HG02840 (cell line): ENCODE data around the gene COX4I1.

Source experiments
- ATAC-seq: cut with Tn5 transposase; IDR thresholded peaks from one replicate; pipeline ENCODE4 v1.9.1; 2021; ENCODE audit warnings: mild to moderate bottlenecking, moderate library complexity, moderate number of reproducible peaks; ENCODE audit not compliant: unreplicated experiment, low FRiP score

COX4I1 gene

DNA sequence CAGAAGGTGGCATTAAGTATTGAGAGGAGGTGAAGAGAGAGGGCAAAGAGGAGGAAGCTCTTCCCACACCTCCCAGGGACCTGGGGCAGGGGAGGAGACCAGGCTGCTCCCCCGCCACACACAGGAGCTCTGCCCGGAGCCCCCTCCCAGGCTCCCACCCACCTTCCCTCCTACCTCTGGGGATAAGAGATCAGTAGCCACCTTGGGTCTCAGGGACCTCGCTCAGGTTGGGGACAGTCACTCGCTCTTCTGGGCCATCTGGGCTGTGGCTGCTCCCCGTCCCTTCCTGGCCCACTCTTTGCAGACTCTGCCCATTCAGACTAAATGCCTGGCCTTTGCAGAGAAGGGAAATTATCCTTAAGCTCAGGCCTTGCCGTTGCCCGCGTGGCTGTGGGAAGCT, 33.7 kb upstream of the COX4I1 start:
- ATAC-seq = no peak

DNA sequence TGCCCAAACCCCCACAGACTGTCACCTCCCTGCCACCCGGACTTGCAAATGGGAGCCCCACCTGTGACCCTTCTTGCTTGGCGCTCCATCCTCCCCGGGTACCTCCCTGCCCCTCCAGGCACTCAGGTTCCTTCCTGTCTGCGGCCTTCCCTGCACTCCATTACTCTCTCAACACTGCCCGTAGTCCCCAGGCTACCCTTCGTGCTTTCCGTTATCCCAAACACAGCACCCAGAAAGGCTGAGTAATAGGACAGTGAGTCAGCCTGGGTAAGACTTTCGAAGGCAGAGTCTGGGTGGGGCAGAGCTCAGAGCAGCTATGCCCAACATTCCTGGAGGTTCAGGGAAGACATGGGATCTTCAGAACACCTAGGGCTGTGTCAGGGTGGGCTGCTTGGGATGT, 32.0 kb upstream of the COX4I1 start:
- no peak for ATAC-seq

DNA sequence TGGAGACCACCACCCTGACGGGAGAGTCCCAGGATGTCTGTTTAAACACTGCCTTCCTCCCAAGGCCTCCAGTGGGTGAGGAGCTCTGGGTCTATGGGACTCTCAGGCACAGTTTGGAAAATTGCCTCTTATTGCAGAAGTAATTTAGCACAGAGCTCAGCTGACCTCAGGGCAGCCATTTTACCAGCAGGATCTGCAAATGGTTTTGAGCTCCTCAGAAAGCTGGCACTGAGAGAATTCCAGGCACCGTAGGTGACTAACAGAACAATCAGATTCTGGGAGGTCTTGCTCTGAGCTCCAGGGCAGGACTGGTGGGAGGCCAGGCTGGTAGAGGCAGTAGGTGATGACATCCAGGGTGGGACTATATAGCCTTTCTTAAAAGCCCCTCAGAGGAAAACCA, 31.3 kb upstream of the COX4I1 start:
- ATAC-seq = no peak

DNA sequence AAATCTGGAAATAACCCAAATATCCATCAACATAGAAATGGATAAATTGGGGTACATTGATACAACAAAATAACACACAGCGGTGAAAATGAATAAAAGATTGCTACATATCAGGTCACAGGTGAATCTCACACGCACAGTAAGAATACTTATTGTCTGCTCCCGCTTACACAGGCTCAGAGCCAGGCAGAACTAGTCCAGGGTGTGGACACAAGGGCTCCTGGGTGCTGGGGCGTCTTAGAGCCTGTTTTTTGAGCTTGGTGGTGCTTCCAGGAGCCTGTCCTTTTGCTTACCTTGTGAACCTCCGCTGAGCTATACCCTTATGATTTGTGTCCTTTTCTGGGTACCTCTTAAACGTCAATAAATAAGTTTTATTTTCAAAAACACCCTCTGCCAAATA, 28.8 kb upstream of the COX4I1 start:
- ATAC-seq = no peak

DNA sequence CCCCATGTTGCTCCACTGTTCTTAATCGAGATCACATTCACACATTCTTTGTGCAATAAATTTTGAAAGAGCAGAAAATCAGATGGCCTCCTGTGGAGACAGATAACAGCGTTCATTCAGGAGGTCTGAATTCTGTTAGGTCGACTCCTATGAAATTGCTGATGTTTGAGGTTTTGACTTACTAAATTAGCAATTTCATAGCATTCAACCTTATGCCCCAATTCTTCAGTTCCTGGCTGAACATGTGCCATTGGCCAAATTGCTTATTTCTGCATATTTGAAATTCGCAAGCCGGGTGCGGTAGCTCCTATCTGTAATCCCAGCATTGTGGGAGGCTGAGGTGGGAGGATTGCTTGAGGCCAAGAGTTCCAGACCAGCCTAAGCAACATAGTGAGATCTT, 26.5 kb upstream of the COX4I1 start:
- no peak for ATAC-seq

DNA sequence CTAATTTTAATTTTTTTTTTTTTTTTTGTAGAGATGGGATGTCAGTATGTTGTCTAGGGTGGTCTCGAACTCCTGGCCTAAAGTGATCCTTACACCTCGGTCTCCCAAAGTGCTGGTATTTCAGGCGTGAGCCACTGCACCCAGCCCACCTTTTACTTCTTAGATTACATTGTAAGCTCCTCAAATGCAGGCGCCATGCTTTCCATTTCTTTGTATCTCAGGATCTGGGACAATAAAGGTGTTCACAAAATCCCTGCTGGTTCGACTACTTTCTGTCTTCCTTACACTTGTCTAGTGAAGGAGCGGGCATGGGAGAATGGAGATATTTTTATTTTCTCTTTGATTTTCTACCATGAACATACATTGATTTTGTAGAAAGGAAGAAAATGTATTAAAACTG, 25.4 kb upstream of the COX4I1 start:
- no peak for ATAC-seq

DNA sequence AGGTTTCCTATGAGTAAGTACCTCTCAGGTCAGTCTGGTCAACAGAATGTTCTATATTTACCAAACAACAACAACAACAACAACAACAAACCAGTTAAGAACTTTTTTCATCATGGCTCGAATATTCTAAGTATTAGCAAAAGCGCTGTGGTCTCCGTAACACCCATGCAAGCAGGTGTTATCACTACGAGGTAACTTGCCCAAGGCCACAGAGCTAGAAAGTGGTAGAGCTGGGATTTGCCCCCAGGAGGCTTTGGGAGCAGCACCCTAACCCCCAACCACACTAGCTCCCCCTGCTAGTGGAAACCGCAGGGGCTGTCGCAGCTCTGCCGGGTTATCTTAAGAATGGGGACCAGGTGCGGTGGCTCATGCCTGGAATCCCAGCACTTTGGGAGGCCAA, 24.7 kb upstream of the COX4I1 start:
- no peak for ATAC-seq

DNA sequence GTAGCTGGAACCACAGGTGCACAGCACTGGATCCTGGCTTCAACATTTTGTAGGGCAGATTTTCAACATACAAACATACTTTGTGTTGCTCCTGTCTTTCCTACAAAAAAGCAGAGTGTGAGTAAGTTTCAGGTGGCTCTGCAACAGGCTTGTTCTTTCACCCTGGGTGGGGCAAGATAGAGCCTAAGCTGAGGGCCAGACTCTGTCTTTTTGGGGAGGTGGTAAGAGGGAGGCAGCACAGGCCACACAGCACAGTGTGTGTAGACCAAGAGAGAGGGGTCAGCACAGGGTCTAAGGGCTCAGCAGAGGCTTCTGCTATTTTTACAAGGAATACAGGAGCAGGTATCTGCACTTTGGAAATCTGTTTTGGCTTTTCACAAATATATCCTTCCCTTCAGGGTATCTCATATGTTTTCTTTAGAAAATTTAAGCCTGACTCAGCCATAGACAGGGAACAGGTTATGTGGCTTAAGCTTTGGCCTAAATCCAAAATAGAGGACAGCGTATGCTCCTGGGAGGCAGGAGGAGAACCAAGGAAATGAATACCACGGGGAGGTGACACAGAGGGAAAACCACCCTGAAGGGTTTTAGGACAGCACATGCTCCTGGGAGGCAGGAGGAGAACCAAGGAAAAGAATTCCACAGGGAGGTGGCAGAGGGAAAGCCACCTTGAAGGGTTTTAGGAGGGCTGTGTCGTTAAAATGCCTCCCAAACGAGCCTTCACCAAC, 21.7 kb upstream of the COX4I1 start:
- ATAC-seq = no peak

DNA sequence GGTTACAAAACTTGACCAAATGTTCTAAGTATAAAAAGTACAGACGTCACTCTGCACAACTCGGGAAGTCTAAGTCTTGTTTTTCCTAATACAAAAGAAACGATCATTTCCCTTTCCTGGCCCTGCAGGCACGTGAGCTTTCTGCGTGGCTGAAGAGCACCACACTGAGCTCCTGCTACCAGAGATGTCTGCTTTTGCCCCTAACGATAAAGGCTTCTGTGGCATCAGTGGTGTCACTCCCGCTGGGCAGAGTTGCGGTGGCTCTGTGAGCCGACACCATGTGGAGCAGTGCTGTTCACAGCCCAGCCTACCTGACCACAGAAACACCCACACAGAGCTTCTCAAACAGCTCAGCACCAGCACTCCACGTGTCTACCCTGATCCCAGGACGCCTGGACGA, 20.6 kb upstream of the COX4I1 start:
- ATAC-seq = no peak

DNA sequence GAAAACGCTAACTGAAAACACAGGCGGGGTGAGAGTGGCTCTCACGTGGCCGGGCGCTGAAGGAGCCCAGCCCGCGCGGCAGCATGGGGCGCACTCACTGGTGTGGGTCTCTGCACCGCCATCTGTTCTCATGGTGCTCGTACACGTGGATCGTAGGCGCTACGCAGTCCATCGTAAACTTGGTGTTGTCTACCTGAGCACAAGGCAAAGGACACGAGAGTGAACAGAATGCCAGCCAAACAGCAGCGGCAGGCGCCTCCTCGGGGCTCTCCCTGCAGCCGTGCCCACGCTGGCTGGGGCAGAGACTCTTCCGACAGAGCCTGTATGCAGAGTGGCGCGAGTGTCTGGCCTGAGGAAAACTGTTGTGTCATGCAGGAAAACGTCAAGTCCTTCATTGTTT, 19.2 kb upstream of the COX4I1 start:
- ATAC-seq = no peak

DNA sequence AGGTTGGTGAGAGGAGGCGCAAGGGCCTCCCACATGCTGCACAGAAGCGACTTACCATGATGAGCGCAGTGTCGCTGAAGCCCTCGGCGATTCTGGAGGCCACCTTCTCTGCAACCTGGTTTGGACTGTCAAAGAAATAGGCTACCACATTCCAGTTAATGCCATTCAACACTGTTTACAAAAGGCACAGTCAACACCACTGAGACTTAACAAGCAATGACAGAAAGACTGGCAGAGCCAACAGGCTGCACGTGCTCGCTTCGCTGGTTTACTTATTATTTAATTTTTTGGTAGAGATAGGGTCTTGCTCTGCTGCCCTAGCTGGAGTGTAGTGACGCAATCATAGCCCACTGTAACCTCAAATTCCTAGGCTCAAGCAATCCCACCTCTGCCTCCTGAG, 18.3 kb upstream of the COX4I1 start:
- no peak for ATAC-seq

DNA sequence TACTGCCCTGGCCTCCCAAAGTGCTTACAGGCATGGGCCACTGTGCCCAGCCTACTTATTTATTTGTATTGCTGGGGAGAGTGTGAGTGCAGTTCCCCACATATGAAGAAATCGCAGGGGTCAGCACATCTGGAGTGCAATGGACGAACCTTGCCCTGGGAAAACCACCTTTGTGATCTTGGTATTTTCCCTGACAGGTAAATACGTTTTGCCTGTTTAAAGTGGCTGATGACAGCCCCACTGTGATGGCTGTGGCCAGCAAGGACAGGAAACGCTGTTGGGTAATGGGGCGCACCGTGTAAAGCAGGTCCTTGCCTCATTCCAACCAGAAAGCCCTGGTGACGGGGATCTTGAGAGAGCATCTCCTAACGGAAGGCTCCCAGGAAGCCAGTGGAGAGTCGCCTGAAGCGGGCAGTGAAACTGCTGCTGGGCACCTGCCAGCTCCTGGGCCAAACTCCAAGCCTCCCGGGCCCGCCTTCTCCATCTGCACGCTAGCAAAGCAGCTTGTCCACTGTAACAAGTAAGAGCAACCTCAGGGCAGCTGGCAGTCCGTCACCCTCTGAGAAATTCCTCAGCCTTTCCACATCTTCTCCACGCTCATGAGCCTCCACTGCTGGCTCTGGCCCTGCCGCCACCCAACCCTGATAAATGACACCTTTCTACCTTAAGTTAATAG, 17.7 kb upstream of the COX4I1 start:
- ATAC-seq = no peak

DNA sequence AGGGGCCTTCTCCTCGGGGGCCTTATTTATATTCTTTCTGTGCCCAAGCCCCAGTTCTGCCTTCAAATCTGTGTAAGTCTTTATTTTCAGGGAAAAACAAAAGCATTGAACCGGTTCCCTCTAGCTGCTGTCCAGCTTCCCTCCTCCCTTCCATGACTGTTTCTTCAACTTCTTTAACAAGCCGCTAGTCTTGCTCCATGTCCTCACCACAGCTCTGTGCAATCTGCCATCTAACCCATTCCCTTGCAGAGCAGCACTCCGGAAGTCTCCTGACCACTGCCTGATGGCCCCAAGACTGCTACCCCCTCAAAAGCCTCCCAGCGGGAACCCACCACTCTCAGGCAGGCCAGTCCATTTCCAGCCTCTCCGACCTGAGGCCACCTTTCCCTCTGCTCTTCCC, 17.0 kb upstream of the COX4I1 start:
- ATAC-seq = no peak

DNA sequence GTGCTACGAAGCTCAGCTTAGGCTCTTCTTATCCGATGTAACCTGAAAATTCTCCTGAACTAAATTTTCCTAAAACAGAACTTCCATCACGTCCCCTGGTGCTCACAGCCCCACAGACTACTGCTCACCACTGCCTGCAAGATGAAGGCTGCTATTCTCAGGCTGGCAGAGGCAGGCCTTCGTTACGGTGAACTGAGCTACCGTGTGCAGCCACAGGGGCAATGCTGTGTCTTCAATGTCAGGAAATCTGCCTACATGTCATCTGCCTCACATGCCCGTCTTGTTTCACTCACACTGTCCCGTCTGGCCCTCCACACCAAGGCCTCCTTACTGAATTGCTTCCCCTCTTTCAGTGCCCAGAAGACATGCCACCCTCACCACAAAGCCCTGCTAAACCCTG, 16.1 kb upstream of the COX4I1 start:
- no peak for ATAC-seq

DNA sequence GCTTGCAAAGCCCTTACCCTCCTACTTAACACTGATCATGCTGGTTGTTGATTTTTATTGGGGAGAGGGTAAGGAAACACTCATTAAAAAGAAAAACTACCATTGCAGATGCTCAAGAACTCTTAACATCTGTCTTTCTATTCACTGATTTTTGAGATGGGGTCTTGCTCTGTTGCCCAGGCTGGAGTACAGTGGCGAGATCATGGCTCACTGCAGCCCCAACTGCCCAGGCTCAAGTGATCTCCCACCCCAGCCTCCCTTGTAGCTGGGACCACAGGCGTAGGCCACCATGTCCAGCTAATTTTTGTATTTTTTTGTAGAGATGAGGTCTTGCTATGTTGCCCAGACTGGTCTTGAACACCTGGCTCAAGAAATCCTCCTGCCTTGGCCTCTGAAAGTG, 14.7 kb upstream of the COX4I1 start:
- ATAC-seq = no peak

DNA sequence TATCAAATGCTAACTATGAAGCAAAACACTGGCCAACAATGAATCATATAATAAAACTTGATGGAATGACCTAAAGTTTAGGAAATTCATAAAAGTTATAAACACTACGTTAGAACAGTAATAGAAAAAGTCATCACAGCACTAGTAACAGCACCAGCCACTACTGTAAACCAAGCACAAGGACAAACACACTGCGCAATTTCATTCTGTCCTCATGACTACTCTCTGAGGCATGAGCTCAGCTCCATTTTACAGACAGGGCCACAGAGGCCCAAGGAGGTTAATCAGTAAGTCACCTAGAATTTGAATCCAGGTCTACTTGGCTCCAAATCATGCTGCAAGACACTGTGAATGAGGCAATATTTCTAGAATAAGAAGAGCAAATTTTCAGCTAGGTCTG, 13.6 kb upstream of the COX4I1 start:
- no peak for ATAC-seq

DNA sequence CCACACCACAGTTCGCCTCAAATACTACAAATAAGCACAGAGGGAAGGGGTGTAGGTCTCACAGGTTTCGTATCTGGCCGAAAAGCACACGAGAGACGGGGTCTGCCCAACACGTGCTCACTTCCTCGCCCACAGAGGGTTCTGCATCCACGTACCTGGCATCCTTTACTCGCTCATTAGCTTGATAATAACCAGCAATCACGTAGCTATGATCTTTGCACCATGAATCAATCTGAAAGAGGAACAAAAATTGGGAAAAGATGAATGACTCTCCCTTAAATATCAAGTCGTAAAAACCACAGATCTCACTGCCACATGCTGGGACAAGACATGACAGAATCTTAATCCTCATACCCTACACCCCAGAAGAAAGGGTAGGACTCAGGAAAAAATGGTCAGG, 10.7 kb upstream of the COX4I1 start:
- ATAC-seq = no peak

DNA sequence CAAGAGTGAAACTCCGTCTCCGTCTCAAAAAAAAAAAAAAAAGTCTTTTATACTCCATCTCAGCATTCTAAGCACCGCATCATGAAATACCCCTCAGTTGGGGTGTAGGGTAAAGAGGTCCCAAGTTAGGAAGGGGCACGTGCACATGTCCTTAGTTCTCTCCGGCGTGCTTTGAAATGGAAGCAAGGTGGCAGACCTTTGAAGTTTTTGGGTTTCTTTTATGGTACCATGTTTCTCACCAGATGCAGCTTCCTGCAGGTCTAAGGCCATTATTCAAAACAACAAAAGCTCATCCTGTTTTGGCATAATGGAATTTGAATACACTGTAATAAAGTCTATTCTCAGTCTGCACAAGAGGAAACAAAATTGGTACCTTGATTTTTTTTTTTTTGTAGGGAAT, 9.7 kb upstream of the COX4I1 start:
- ATAC-seq = no peak

DNA sequence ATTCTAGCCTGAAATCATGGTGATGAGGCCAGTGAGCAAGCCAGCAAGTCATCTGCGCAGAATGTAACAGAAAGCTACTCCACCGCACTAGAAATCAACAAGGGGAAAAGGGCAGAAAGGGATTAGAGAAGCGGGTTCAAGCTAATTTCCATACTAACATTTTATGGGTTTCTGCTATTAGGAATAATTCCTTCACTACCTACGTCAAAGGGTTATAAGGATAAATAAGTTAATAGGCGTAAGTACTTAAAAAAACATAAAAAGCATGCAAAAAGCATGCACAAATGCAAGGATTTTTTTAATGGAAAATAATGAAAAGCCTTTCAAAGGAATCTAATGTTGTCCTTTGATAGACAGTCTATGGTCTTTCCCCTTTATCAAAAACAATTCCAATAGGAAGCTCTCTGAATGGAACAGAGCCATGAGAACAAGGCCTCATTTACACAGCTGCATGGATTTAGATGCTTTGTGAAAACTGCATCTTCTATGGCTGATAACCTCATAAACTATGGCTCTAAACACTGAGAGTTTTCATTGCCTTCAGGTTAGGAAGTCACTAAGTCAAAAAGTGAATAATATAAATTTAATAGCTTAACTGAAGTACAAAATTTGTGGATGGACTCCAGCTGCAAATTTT, 5.7 kb upstream of the COX4I1 start:
- no peak for ATAC-seq

DNA sequence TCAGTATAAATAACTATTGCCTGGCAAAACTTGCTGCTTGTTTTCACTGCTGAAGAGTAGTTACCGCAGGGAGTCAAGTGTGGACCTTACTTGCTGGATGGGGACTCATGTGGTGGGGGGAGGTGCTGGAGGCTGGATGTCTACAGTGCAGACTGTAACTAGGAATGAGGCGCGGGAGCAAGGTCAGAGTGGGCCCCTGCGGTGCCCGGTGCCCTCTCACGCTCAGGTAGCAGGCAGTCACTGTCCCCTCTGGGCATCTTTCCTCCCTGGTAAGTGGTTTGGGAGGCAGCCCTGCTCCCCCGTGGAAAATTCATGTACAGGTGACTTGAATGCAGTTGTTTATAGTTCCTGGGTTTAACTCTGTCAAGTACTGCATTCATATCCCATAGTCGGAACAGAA, 4.8 kb upstream of the COX4I1 start:
- no peak for ATAC-seq

DNA sequence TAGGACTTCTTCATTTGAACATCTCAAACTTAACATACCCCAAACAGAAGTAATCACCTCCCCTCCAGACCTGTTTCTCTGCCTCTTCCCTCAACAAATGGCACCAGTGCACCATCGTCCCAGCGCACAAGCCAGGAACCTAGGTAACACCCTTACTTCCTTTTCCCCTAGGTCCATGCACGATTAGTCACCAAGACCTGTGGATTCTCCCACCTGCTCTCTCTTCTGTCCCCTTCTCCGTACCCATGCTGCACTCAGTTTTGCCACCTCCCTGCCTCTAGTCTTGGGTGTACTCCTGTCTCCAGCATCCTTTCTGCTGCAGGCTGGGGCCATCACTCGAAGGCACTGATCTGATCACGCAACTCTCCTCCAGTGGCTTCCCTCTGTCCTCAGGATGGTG, 3.3 kb upstream of the COX4I1 start:
- ATAC-seq = no peak

DNA sequence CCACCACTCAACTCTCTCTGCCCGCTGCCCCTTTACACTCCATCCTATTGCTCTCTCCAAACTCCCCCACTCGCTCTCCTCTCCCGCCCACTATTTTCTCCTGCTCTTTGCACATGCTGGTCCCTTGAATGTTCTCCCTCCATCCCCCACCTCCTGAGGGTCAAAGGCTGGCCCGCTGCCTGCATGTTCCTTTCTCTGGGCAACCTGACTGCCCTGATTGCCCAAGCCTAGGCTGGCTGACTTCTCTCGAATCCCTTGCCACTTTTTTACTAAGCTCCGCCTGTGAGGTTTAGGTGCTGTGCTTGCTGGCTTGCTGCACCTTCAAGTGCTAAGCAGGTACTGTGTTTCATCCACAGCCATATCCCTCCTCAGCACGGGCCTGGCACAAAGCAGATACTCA, 2.9 kb upstream of the COX4I1 start:
- ATAC-seq = no peak
